Neural cell (in vitro differentiated cells): ENCODE results near the gene PSMD13. TPM values are rescaled to one million over a fixed set of nuclear protein-coding genes. Genes with fewer than 3 reads are reported as not detected.

Source experiments
- H2AFZ ChIP-seq: fragments of 200-600, 300-800 bp; sonication (generic), shearing (Covaris generic); 2 replicates; pipeline ENCODE4 v1.6.0; 2014; ENCODE audit warnings: low read depth, mild to moderate bottlenecking, antibody characterized with exemption, low read length, moderate library complexity
- H3F3A ChIP-seq: fragments of 200-600 bp; shearing (Covaris generic); 2 replicates; pipeline ENCODE4 v1.6.1; 2016; ENCODE audit warnings: mild to moderate bottlenecking, moderate library complexity, mixed read lengths, antibody characterized with exemption, low read length; ENCODE audit not compliant: insufficient read depth, poor library complexity, severe bottlenecking
- H3K27ac ChIP-seq: fragments of 200-600, 300-800 bp; sonication (generic), shearing (Covaris generic); 2 replicates; pipeline ENCODE4 v1.5.1; 2014; ENCODE audit warnings: mild to moderate bottlenecking, low read length, moderate library complexity
- H3K27me3 ChIP-seq: fragments of 300-800, 200-600 bp; sonication (generic), shearing (Covaris generic); 2 replicates; pipeline ENCODE4 v1.6.0; 2014; ENCODE audit warnings: mild to moderate bottlenecking, low read depth, low read length, moderate library complexity; ENCODE audit not compliant: insufficient read depth
- H3K36me3 ChIP-seq: fragments of 300-800, 200-600 bp; sonication (generic), shearing (Covaris generic); 2 replicates; pipeline ENCODE4 v1.5.1; 2014; ENCODE audit warnings: mild to moderate bottlenecking, antibody characterized with exemption, low read length, moderate library complexity; ENCODE audit not compliant: insufficient read depth
- H3K4me2 ChIP-seq: fragments of 300-800, 200-600 bp; sonication (generic), shearing (Covaris generic); 2 replicates; pipeline ENCODE4 v1.6.0; 2014; ENCODE audit warnings: mild to moderate bottlenecking, low read length
- H3K4me3 ChIP-seq: fragments of 300-800, 200-600 bp; sonication (generic), shearing (Covaris generic); 2 replicates; pipeline ENCODE4 v1.5.1; 2014; ENCODE audit warnings: mild to moderate bottlenecking, low read length, moderate library complexity
- H3K79me2 ChIP-seq: fragments of 200-600 bp; shearing (Covaris generic); replicated peaks from 2 replicates; pipeline ENCODE4 v1.6.0; 2014; ENCODE audit warnings: mild to moderate bottlenecking, low read length, moderate library complexity; ENCODE audit not compliant: insufficient read depth
- H3K9ac ChIP-seq: fragments of 300-800, 200-600 bp; sonication (generic), shearing (Covaris generic); 2 replicates; pipeline ENCODE4 v1.6.1; 2016; ENCODE audit warnings: mild to moderate bottlenecking, low read length, mixed read lengths
- H3K9me2 ChIP-seq: fragments of 200-600 bp; shearing (Covaris generic); 2 replicates; pipeline ENCODE4 v1.6.1; 2016; ENCODE audit warnings: mild to moderate bottlenecking, low read length, mixed read lengths; ENCODE audit not compliant: insufficient read depth
- H3K9me3 ChIP-seq: fragments of 200-600, 300-800 bp; sonication (generic), shearing (Covaris generic); 2 replicates; pipeline ENCODE4 v1.6.1; 2016; ENCODE audit warnings: mild to moderate bottlenecking, mixed run types, low read length, moderate library complexity, mixed read lengths
- H4K20me1 ChIP-seq: fragments of 200-600 bp; shearing (Covaris generic); 2 replicates; pipeline ENCODE4 v1.6.1; 2016; ENCODE audit warnings: mild to moderate bottlenecking, mixed run types; ENCODE audit not compliant: insufficient read depth
- CTCF ChIP-seq: fragments of 450-650 bp; IDR thresholded peaks from 2 replicates; pipeline ENCODE4 v1.5.1; 2014; ENCODE audit warnings: antibody characterized with exemption, mild to moderate bottlenecking, moderate library complexity; ENCODE audit not compliant: poor library complexity, severe bottlenecking
- EP300 ChIP-seq: fragments of 450-650 bp; conservative IDR thresholded peaks from 2 replicates; pipeline ENCODE4 v1.6.1; 2014; ENCODE audit warnings: antibody characterized with exemption, mild to moderate bottlenecking, moderate library complexity; ENCODE audit not compliant: poor library complexity, severe bottlenecking
- EZH2 ChIP-seq: fragments of 200-600, 300-800 bp; shearing (Covaris generic), sonication (generic); IDR thresholded peaks from 2 replicates; pipeline ENCODE4 v1.6.1; 2014; ENCODE audit warnings: antibody characterized with exemption, low read length, borderline replicate concordance, mild to moderate bottlenecking; ENCODE audit not compliant: insufficient read depth, poor library complexity, severe bottlenecking
- MXI1 ChIP-seq: fragments of 450-650 bp; conservative IDR thresholded peaks from 2 replicates; pipeline ENCODE4 v1.6.1; 2014; ENCODE audit warnings: antibody characterized with exemption, mild to moderate bottlenecking; ENCODE audit not compliant: poor library complexity, severe bottlenecking
- POLR2AphosphoS5 ChIP-seq: IDR thresholded peaks from 2 replicates; pipeline ENCODE4 v1.6.1; 2012
- RAD21 ChIP-seq: fragments of 450-650 bp; conservative IDR thresholded peaks from 2 replicates; pipeline ENCODE4 v1.6.1; 2014; ENCODE audit warnings: antibody characterized with exemption, mild to moderate bottlenecking, moderate library complexity
- REST ChIP-seq: IDR thresholded peaks from 2 replicates; pipeline ENCODE4 v1.6.1; 2012; ENCODE audit warnings: borderline replicate concordance
- SMC3 ChIP-seq: fragments of 450-650 bp; conservative IDR thresholded peaks from 2 replicates; pipeline ENCODE4 v1.6.1; 2014; ENCODE audit warnings: antibody characterized with exemption, mild to moderate bottlenecking, moderate library complexity; ENCODE audit not compliant: poor library complexity
- TAF1 ChIP-seq: IDR thresholded peaks from 2 replicates; pipeline ENCODE4 v1.6.1; 2012; ENCODE audit warnings: low read depth
- polyA plus RNA-seq: library from polyadenylated mRNA; depleted of rRNA; stranded (reverse); fragments of >200 nt; gene quantifications from 2 replicates; pipeline ENCODE4 v1.2.3, GENCODE V29; 2014

PSMD13 gene
- polyA plus RNA-seq, 1 donor from 2014 or later: 183 TPM

GRCh38 chr11:213111-213510 lies 23.7 kb upstream of the PSMD13 start:
- H3K36me3 ChIP-seq: no peaks in the 10 kb centered on the region

GRCh38 chr11:214083-214482 lies 22.7 kb upstream of the PSMD13 start:
- Histone ChIP-seq H3K9ac (no peak overlapping the region), H3K9me3 (no peaks in the 10 kb centered on the region), H2AFZ (no peak overlapping the region), H3K79me2 (peaks cover 15% of the 10 kb centered on the region), H4K20me1 (peaks cover 3% of the 10 kb centered on the region), H3F3A (no peaks in the 10 kb centered on the region), H3K9me2 (no peaks in the 10 kb centered on the region), H3K27ac (no peak overlapping the region), H3K36me3 (no peaks in the 10 kb centered on the region), H3K27me3 (no peaks in the 10 kb centered on the region), H3K4me3 (no peak overlapping the region), H3K4me2 (no peak overlapping the region)
- no peak for TF ChIP-seq TAF1
- TF ChIP-seq RAD21: no peak
- TF ChIP-seq MXI1: no peak
- no peak for TF ChIP-seq SMC3
- no peak for TF ChIP-seq CTCF
- no peak for TF ChIP-seq EP300
- no peak for TF ChIP-seq EZH2

More at GRCh38 chr11:213111-213510, 23.7 kb upstream of the PSMD13 start:
- no peak for TF ChIP-seq EZH2
- TF ChIP-seq CTCF: no peak
- TF ChIP-seq POLR2AphosphoS5: no peak
- no peak for TF ChIP-seq EP300
- TF ChIP-seq REST: no peak
- no peak for TF ChIP-seq RAD21
- TF ChIP-seq SMC3: no peak
- Histone ChIP-seq H3K9me2 (no peaks in the 10 kb centered on the region), H3K79me2 (peaks cover 17% of the 10 kb centered on the region), H2AFZ (no peak overlapping the region), H3K9me3 (no peaks in the 10 kb centered on the region), H3K9ac (no peak overlapping the region), H3K4me3 (no peak overlapping the region), H3F3A (no peaks in the 10 kb centered on the region), H4K20me1 (peaks cover 3% of the 10 kb centered on the region), H3K27me3 (no peaks in the 10 kb centered on the region), H3K4me2 (no peak overlapping the region), H3K27ac (no peak overlapping the region)
